ENCODE results near the gene TRDMT1.

Gene TRDMT1

DNA sequence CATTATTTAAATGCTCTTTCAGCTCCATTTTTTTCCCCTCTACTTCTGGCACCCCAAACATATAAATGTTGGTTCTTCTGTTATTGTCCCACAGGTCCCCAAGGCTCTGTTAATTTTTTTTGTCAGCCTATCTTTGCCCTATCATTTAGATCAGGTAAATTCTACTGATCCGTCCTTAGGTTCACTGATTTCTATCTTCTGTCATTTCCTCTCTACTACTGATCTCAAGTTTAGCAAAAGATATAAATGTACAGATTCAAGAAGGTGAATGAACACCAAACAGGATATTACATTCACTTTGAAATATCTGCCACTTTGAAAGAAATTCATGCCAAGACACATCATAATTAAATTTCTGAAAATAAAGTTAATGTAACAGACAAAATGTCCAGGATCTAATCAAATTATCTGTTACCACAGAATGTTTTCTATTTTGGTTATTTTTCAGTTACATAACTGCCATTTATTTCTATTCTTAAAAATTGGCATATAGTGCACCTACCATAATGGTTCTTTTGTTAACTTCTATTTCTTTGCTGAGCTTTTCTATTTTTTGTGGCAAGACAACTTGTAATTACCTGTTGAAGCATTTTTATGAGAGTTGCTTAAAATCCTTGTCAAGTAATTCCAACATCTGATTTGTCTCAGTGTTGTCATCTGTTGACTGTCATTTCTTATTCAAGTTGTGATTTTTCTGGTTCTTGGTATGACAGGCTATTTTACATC lies 59.8 kb downstream of the TRDMT1 start:
- H2AK5ac ChIP-seq (ENCODE audit: low read depth, low read length): no peak overlapping the region
- no peak overlapping the region for H3K18ac ChIP-seq (ENCODE audit: low read length)
- no peak overlapping the region for H3K4me2 ChIP-seq (ENCODE audit: insufficient read depth, low read length, poor library complexity, severe bottlenecking)
- no peak overlapping the region for H2AFZ ChIP-seq (ENCODE audit: low read length)
- H3K4me3 ChIP-seq (ENCODE audit: low read length in 2 of 2): no peak overlapping the region
- no peak overlapping the region for H3K14ac ChIP-seq (ENCODE audit: low read length)
- H3K27ac ChIP-seq (replicated peaks; ENCODE audit: low read length): no peak overlapping the region
- H2BK5ac ChIP-seq (ENCODE audit: low read length): no peak overlapping the region
- no peak overlapping the region for H4K91ac ChIP-seq (ENCODE audit: low read depth, low read length, poor library complexity)
- no peak overlapping the region for H3K4ac ChIP-seq (ENCODE audit: low read length)
- no peaks in the 10 kb centered on the region for H3K79me1 ChIP-seq (ENCODE audit: low read depth, low read length)
- no peak overlapping the region for H2BK15ac ChIP-seq (ENCODE audit: low read length)
- no peak overlapping the region for H4K8ac ChIP-seq (ENCODE audit: low read depth, low read length)
- H3K4me1 ChIP-seq (ENCODE audit: control insufficient read depth in 2 of 2, insufficient read depth in 1 of 2, low read depth in 1 of 2, low read length in 2 of 2): no peaks in the 10 kb centered on the region
- no peak overlapping the region for H3K9ac ChIP-seq (ENCODE audit: low read depth, low read length, poor library complexity)
- no CpG with 5 or more reads among the region's 1 CpG for WGBS, 2 donors (ENCODE audit: extremely low coverage in 2 of 2, insufficient read length in 2 of 2, insufficient replicate concordance in 1 of 2)
- H3K23ac ChIP-seq (ENCODE audit: low read depth, low read length, poor library complexity): no peak overlapping the region
- H3K9me3 ChIP-seq (replicated peaks in 1 of 2; ENCODE audit: control insufficient read depth in 2 of 2, insufficient read depth in 1 of 2, low read depth in 1 of 2, low read length in 2 of 2): peaks cover 0 to 4% of the 10 kb centered on the region in 2 donors
- no peak for DNase-seq (ENCODE audit: low spot score)
- no peaks in the 10 kb centered on the region for H3K27me3 ChIP-seq (ENCODE audit: control insufficient read depth in 3 of 3, insufficient read depth in 3 of 3, low read depth in 1 of 3, low read length in 3 of 3)
- H3K36me3 ChIP-seq (replicated peaks in 1 of 2; ENCODE audit: control insufficient read depth in 2 of 2, insufficient read depth in 2 of 2, low read length in 2 of 2): no peaks in the 10 kb centered on the region
- H2BK120ac ChIP-seq (ENCODE audit: low read depth, low read length): no peak overlapping the region
- H2BK12ac ChIP-seq (ENCODE audit: low read length): no peak overlapping the region

DNA sequence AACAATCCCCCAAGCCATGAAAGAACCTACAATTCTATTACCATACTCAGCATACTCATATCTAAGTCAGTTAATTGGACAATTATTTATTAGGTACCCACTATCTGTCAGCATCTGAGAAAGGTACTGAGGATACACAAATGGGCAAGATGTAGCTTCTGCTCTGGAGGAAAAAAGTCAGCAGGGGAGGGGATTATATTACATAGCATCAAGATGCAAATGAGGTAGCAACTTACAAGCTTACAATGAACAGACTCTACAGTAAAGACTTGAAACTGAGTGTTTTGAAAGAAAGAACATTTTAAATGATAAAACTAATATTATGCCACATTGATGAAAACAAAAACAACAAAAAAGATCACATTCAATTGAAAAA lies 61.1 kb downstream of the TRDMT1 start:
- H3K27ac ChIP-seq (replicated peaks; ENCODE audit: low read length): no peak overlapping the region
- no peak overlapping the region for H3K4me2 ChIP-seq (ENCODE audit: insufficient read depth, low read length, poor library complexity, severe bottlenecking)
- no peak overlapping the region for H3K4me3 ChIP-seq (ENCODE audit: low read length in 2 of 2)
- H3K9ac ChIP-seq (ENCODE audit: low read depth, low read length, poor library complexity): no peak overlapping the region
- no peak overlapping the region for H4K91ac ChIP-seq (ENCODE audit: low read depth, low read length, poor library complexity)
- no peaks in the 10 kb centered on the region for H3K36me3 ChIP-seq (replicated peaks in 1 of 2; ENCODE audit: control insufficient read depth in 2 of 2, insufficient read depth in 2 of 2, low read length in 2 of 2)
- no peaks in the 10 kb centered on the region for H3K79me1 ChIP-seq (ENCODE audit: low read depth, low read length)
- H3K18ac ChIP-seq (ENCODE audit: low read length): no peak overlapping the region
- H3K27me3 ChIP-seq (ENCODE audit: control insufficient read depth in 3 of 3, insufficient read depth in 3 of 3, low read depth in 1 of 3, low read length in 3 of 3): no peaks in the 10 kb centered on the region
- H3K4me1 ChIP-seq (ENCODE audit: control insufficient read depth in 2 of 2, insufficient read depth in 1 of 2, low read depth in 1 of 2, low read length in 2 of 2): no peaks in the 10 kb centered on the region
- H2BK5ac ChIP-seq (ENCODE audit: low read length): no peak overlapping the region
- H3K14ac ChIP-seq (ENCODE audit: low read length): no peak overlapping the region
- H3K9me3 ChIP-seq (replicated peaks in 1 of 2; ENCODE audit: control insufficient read depth in 2 of 2, insufficient read depth in 1 of 2, low read depth in 1 of 2, low read length in 2 of 2): peaks cover 2 to 4% of the 10 kb centered on the region in 2 donors
- no peak overlapping the region for H3K23ac ChIP-seq (ENCODE audit: low read depth, low read length, poor library complexity)
- no peak overlapping the region for H2AFZ ChIP-seq (ENCODE audit: low read length)
- DNase-seq (ENCODE audit: low spot score): no peak
- no peak overlapping the region for H2BK15ac ChIP-seq (ENCODE audit: low read length)
- H2BK120ac ChIP-seq (ENCODE audit: low read depth, low read length): no peak overlapping the region
- no peak overlapping the region for H4K8ac ChIP-seq (ENCODE audit: low read depth, low read length)
- no peak overlapping the region for H2AK5ac ChIP-seq (ENCODE audit: low read depth, low read length)
- H3K4ac ChIP-seq (ENCODE audit: low read length): no peak overlapping the region
- H2BK12ac ChIP-seq (ENCODE audit: low read length): no peak overlapping the region

DNA sequence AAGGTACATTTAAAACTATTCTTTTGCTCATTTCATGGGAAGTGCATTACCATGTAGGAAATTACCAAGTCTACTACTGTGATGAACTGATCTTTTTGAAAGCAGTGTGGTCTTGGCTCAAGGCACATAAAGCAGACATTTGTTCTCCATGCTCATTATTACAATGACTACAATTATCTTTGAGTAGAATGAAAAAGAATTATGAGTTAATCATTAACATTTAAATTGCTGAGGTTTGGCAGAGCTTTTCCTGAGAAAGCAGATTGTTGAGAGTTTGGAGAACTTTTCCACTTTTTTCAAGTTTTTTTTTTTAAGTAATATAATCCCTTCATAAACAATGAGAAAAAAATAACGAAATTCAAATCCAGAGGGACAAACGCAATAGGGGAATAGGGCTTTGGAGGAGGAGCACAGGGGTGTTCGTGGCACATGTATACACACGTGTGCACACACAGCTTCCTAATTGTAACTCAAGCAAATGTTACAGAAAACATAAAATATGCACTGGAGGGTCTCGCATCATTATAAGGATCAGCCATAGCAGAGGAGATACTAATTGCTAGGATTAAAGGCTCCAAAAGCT lies 62.9 kb downstream of the TRDMT1 start:
- Histone ChIP-seq H3K18ac (ENCODE audit: low read length) (no peak overlapping the region), H3K4me1 (ENCODE audit: control insufficient read depth in 2 of 2, insufficient read depth in 1 of 2, low read depth in 1 of 2, low read length in 2 of 2) (peaks cover 5 to 11% of the 10 kb centered on the region in 2 donors), H3K14ac (ENCODE audit: low read length) (no peak overlapping the region), H2BK120ac (ENCODE audit: low read depth, low read length) (no peak overlapping the region), H2BK5ac (ENCODE audit: low read length) (no peak overlapping the region), H3K36me3 (replicated peaks in 1 of 2; ENCODE audit: control insufficient read depth in 2 of 2, insufficient read depth in 2 of 2, low read length in 2 of 2) (no peaks in the 10 kb centered on the region), H3K27me3 (ENCODE audit: control insufficient read depth in 3 of 3, insufficient read depth in 3 of 3, low read depth in 1 of 3, low read length in 3 of 3) (no peaks in the 10 kb centered on the region), H3K79me1 (ENCODE audit: low read depth, low read length) (no peaks in the 10 kb centered on the region), H2AFZ (ENCODE audit: low read length) (no peak overlapping the region), H3K4ac (ENCODE audit: low read length) (no peak overlapping the region), H2BK12ac (ENCODE audit: low read length) (no peak overlapping the region), H2AK5ac (ENCODE audit: low read depth, low read length) (no peak overlapping the region), H4K8ac (ENCODE audit: low read depth, low read length) (no peak overlapping the region), H3K9me3 (replicated peaks in 1 of 2; ENCODE audit: control insufficient read depth in 2 of 2, insufficient read depth in 1 of 2, low read depth in 1 of 2, low read length in 2 of 2) (peaks cover 3 to 4% of the 10 kb centered on the region in 2 donors), H4K91ac (ENCODE audit: low read depth, low read length, poor library complexity) (no peak overlapping the region), H3K4me3 (ENCODE audit: low read length in 2 of 2) (no peak overlapping the region), H3K9ac (ENCODE audit: low read depth, low read length, poor library complexity) (no peak overlapping the region), H3K23ac (ENCODE audit: low read depth, low read length, poor library complexity) (no peak overlapping the region), H2BK15ac (ENCODE audit: low read length) (no peak overlapping the region), H3K4me2 (ENCODE audit: insufficient read depth, low read length, poor library complexity, severe bottlenecking) (no peak overlapping the region), H3K27ac (replicated peaks; ENCODE audit: low read length) (no peak overlapping the region)
- no peak for DNase-seq (ENCODE audit: low spot score)
- WGBS, 2 donors (ENCODE audit: extremely low coverage in 2 of 2, insufficient read length in 2 of 2, insufficient replicate concordance in 1 of 2): no CpG with 5 or more reads among the region's 5 CpGs

GRCh38 chr10:17134737-17135260 lies 66.7 kb downstream of the TRDMT1 start:
- no peak overlapping the region for H4K8ac ChIP-seq (ENCODE audit: low read depth, low read length)
- no peak for DNase-seq (ENCODE audit: low spot score)
- no peak overlapping the region for H2BK120ac ChIP-seq (ENCODE audit: low read depth, low read length)
- H4K91ac ChIP-seq (ENCODE audit: low read depth, low read length, poor library complexity): no peak overlapping the region
- no peak overlapping the region for H3K9ac ChIP-seq (ENCODE audit: low read depth, low read length, poor library complexity)
- H3K4me2 ChIP-seq (ENCODE audit: insufficient read depth, low read length, poor library complexity, severe bottlenecking): no peak overlapping the region
- H3K9me3 ChIP-seq (replicated peaks in 1 of 2; ENCODE audit: control insufficient read depth in 2 of 2, insufficient read depth in 1 of 2, low read depth in 1 of 2, low read length in 2 of 2): peaks cover 0 to 4% of the 10 kb centered on the region in 2 donors
- H3K27me3 ChIP-seq (ENCODE audit: control insufficient read depth in 3 of 3, insufficient read depth in 3 of 3, low read depth in 1 of 3, low read length in 3 of 3): no peaks in the 10 kb centered on the region
- no peaks in the 10 kb centered on the region for H3K36me3 ChIP-seq (replicated peaks in 1 of 2; ENCODE audit: control insufficient read depth in 2 of 2, insufficient read depth in 2 of 2, low read length in 2 of 2)
- no peaks in the 10 kb centered on the region for H3K79me1 ChIP-seq (ENCODE audit: low read depth, low read length)
- H2BK12ac ChIP-seq (ENCODE audit: low read length): no peak overlapping the region
- no peak overlapping the region for H3K27ac ChIP-seq (replicated peaks; ENCODE audit: low read length)
- no peak overlapping the region for H2BK5ac ChIP-seq (ENCODE audit: low read length)
- H3K4ac ChIP-seq (ENCODE audit: low read length): no peak overlapping the region
- H3K18ac ChIP-seq (ENCODE audit: low read length): no peak overlapping the region
- H3K4me1 ChIP-seq (ENCODE audit: control insufficient read depth in 2 of 2, insufficient read depth in 1 of 2, low read depth in 1 of 2, low read length in 2 of 2): peaks cover 5 to 11% of the 10 kb centered on the region in 2 donors
- peak overlapping the region; percentile 9 for H2AFZ ChIP-seq (ENCODE audit: low read length)
- no peak overlapping the region for H3K14ac ChIP-seq (ENCODE audit: low read length)
- no peak overlapping the region for H3K4me3 ChIP-seq (ENCODE audit: low read length in 2 of 2)
- no peak overlapping the region for H2AK5ac ChIP-seq (ENCODE audit: low read depth, low read length)
- H2BK15ac ChIP-seq (ENCODE audit: low read length): no peak overlapping the region
- no peak overlapping the region for H3K23ac ChIP-seq (ENCODE audit: low read depth, low read length, poor library complexity)

All from neuronal stem cell (in vitro differentiated cells).